ENCODE results near the gene INAVA.

The INAVA gene

DNA sequence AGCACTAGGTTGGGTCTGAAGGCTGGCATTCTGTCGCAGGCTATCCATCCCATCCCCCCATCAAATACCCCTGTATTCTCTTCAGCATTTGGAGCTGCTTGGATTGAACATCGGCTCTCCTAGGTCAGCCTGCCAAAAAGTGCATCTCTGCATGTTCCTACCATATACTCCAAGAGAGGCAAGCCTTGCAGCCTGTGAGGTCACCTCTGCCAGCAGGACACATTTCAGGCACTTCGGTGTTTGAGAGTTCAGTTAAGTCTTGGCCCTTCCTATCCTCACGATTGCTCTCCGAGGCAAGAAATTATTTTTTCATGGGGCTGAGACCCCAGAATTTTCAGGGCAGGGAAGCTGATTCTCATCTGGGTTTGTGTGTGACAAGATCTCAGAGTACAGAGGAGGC, 19.3 kb upstream of the INAVA start:
- H3K27ac ChIP-seq = no peak overlapping the region
- TF ChIP-seq, protein P1, sequence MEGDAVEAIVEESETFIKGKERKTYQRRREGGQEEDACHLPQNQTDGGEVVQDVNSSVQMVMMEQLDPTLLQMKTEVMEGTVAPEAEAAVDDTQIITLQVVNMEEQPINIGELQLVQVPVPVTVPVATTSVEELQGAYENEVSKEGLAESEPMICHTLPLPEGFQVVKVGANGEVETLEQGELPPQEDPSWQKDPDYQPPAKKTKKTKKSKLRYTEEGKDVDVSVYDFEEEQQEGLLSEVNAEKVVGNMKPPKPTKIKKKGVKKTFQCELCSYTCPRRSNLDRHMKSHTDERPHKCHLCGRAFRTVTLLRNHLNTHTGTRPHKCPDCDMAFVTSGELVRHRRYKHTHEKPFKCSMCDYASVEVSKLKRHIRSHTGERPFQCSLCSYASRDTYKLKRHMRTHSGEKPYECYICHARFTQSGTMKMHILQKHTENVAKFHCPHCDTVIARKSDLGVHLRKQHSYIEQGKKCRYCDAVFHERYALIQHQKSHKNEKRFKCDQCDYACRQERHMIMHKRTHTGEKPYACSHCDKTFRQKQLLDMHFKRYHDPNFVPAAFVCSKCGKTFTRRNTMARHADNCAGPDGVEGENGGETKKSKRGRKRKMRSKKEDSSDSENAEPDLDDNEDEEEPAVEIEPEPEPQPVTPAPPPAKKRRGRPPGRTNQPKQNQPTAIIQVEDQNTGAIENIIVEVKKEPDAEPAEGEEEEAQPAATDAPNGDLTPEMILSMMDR (IDR thresholded peaks at IDR 0.05) = no peak
- no peak for TF ChIP-seq ZFX (IDR thresholded peaks at IDR 0.05; ENCODE audit: borderline replicate concordance)

GRCh38 chr1:200877010-200877409, 17.7 kb upstream of the INAVA start:
- H3K27ac ChIP-seq = no peak overlapping the region
- TF ChIP-seq, protein P1 (IDR thresholded peaks at IDR 0.05) = no peak
- TF ChIP-seq ZFX (IDR thresholded peaks at IDR 0.05; ENCODE audit: borderline replicate concordance) = no peak

- H3K27ac ChIP-seq = no peak overlapping the region
- TF ChIP-seq, protein P1 (IDR thresholded peaks at IDR 0.05) = no peak
- no peak for TF ChIP-seq ZFX (IDR thresholded peaks at IDR 0.05; ENCODE audit: borderline replicate concordance)
Measured at GRCh38 chr1:200877839-200878551, 16.7 kb upstream of the INAVA start.

DNA sequence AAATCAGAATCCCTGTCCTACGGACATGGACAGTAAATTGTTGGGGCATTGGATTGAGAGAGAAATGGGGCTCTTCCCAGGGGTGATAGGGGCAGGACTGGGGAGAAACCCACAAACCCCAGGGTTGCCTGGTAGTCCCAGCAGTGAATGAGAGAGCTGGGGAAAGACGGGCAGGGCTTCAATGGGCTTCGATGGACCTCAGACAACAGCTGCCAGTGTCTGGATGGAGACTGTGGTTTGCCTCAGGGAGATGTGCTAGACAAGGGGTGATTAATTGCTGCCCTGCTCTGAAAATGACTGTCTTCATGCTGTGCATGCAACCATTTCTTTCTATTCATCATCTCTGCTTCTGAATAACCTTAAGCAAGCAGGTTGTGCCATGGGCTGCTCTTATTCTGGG, 14.5 kb upstream of the INAVA start:
- TF ChIP-seq, protein P1 (IDR thresholded peaks at IDR 0.05) = no peak
- no peak for TF ChIP-seq ZFX (IDR thresholded peaks at IDR 0.05; ENCODE audit: borderline replicate concordance)
- H3K27ac ChIP-seq = no peak overlapping the region

GRCh38 chr1:200883118-200883517, 11.6 kb upstream of the INAVA start:
- no peak for TF ChIP-seq ZFX (IDR thresholded peaks at IDR 0.05; ENCODE audit: borderline replicate concordance)
- TF ChIP-seq, protein P1 (IDR thresholded peaks at IDR 0.05) = no peak
- H3K27ac ChIP-seq = no peak overlapping the region

GRCh38 chr1:200885623-200886402, 8.9 kb upstream of the INAVA start:
- H3K27ac ChIP-seq = no peak overlapping the region
- TF ChIP-seq ZFX (IDR thresholded peaks at IDR 0.05; ENCODE audit: borderline replicate concordance) = no peak
- TF ChIP-seq, protein P1 (IDR thresholded peaks at IDR 0.05) = no peak

- TF ChIP-seq, protein P1 (IDR thresholded peaks at IDR 0.05) = no peak
- TF ChIP-seq ZFX (IDR thresholded peaks at IDR 0.05; ENCODE audit: borderline replicate concordance) = no peak
- H3K27ac ChIP-seq = no peak overlapping the region
Measured at GRCh38 chr1:200886594-200886993, 8.1 kb upstream of the INAVA start.
